HepG2 (cell line): Measurements from ENCODE around the gene KLHL33. TPM values are rescaled to one million over a fixed set of nuclear protein-coding genes. Genes with fewer than 3 reads are reported as not detected.

Experiments used
- ATF7-NPFF ChIP-seq: sonication (generic); formaldehyde crosslinking; IDR thresholded peaks from 2 replicates; pipeline ENCODE4 v1.8.1; 2023; ENCODE audit warnings: mild to moderate bottlenecking, low read depth, missing genetic modification reagents, moderate library complexity
- BCL3 ChIP-seq: sonication (generic); formaldehyde crosslinking; IDR thresholded peaks from 2 replicates; pipeline ENCODE4 v1.5.1; 2020; ENCODE audit warnings: mild to moderate bottlenecking, missing genetic modification reagents, moderate library complexity
- EZH2 ChIP-seq: conservative IDR thresholded peaks from 2 replicates; pipeline ENCODE4 v1.6.1; 2012; ENCODE audit warnings: mild to moderate bottlenecking, low read depth, low read length, moderate library complexity
- HNRNPUL1 ChIP-seq: fragments of 200-400 bp; formaldehyde crosslinking; IDR thresholded peaks from 2 replicates; pipeline ENCODE4 v1.6.1; 2017; ENCODE audit warnings: low read depth, mild to moderate bottlenecking, low read length, moderate library complexity
- IKZF4 ChIP-seq: sonication (generic); formaldehyde crosslinking; IDR thresholded peaks from 2 replicates; pipeline ENCODE4 v1.5.1; 2020; ENCODE audit warnings: borderline replicate concordance, mild to moderate bottlenecking, low read depth, missing genetic modification reagents; ENCODE audit errors: not compliant biosample characterization
- JDP2 ChIP-seq: sonication (generic); formaldehyde crosslinking; IDR thresholded peaks from 2 replicates; pipeline ENCODE4 v1.8.1; 2022; ENCODE audit warnings: missing genetic modification reagents, borderline replicate concordance
- JUND ChIP-seq: sonication (generic); formaldehyde crosslinking; IDR thresholded peaks from 2 replicates; pipeline ENCODE4 v1.8.0; 2022; ENCODE audit warnings: mild to moderate bottlenecking, missing genetic modification reagents
- NCOA5 ChIP-seq: sonication (generic); formaldehyde crosslinking; IDR thresholded peaks from 2 replicates; pipeline ENCODE4 v1.4.0; 2020; ENCODE audit warnings: missing genetic modification reagents
- SMARCE1 ChIP-seq: fragments of 450-650 bp; IDR thresholded peaks from 2 replicates; pipeline ENCODE4 v1.6.1; 2017; ENCODE audit warnings: borderline replicate concordance
- SNAPC4 ChIP-seq: sonication (generic); formaldehyde crosslinking; IDR thresholded peaks from 2 replicates; pipeline ENCODE4 v1.4.0; 2020; ENCODE audit warnings: mild to moderate bottlenecking, missing genetic modification reagents
- ZNF496 ChIP-seq: sonication (generic); formaldehyde crosslinking; IDR thresholded peaks from 2 replicates; pipeline ENCODE4 v1.8.1; 2023; ENCODE audit warnings: mild to moderate bottlenecking, moderate library complexity, missing genetic modification reagents; ENCODE audit not compliant: insufficient replicate concordance
- ZNF644 ChIP-seq: IDR thresholded peaks from 2 replicates; pipeline ENCODE4 v1.6.1; 2016; ENCODE audit warnings: low read depth
- ZNF704 ChIP-seq: sonication (generic); formaldehyde crosslinking; IDR thresholded peaks from 2 replicates; pipeline ENCODE4 v1.8.1; 2023; ENCODE audit warnings: mild to moderate bottlenecking, inconsistent platforms, moderate library complexity, missing genetic modification reagents, borderline replicate concordance
- ZNF773 ChIP-seq: sonication (generic); formaldehyde crosslinking; IDR thresholded peaks from 2 replicates; pipeline ENCODE4 v1.4.0; 2020; ENCODE audit warnings: missing genetic modification reagents, borderline replicate concordance
- ZNF883 ChIP-seq: sonication (generic); formaldehyde crosslinking; IDR thresholded peaks from 2 replicates; pipeline ENCODE4 v1.5.1; 2020; ENCODE audit warnings: mild to moderate bottlenecking, missing genetic modification reagents; ENCODE audit errors: not compliant biosample characterization
- polyA plus RNA-seq, 8 experiments: library from polyadenylated mRNA; depleted of rRNA in 3 of 8; stranded (reverse) in 7 of 8; unstranded in 1 of 8; fragments of >200 nt; fragmentation: Illumina TruSeq in 4 of 8; extraction: Trizol in 4 of 8; gene quantifications; 2 replicates each; pipeline versions ENCODE4 v1.2.1 to v1.2.3, GENCODE V29; 2011 to 2016; ENCODE audit warnings: low read depth in 4 of 8, missing spikeins in 1 of 8, mixed read lengths in 1 of 8; ENCODE audit not compliant: insufficient read depth in 1 of 8
- total RNA-seq, 5 experiments: library from RNA; depleted of rRNA; stranded (reverse); fragments of >200 nt; fragmentation: Illumina TruSeq; extraction: Trizol; gene quantifications; 2 replicates each; pipeline ENCODE4 v1.2.3, GENCODE V29; 2016; ENCODE audit warnings: low read depth in 1 of 5
- TF ChIP-seq, protein P1 (sequence below), 2 experiments: sonication (generic) in 1 of 2; formaldehyde crosslinking in 1 of 2; IDR thresholded peaks; 2 replicates each; pipeline versions ENCODE4 v1.4.0 to v1.6.1; 2016 to 2020; ENCODE audit warnings: borderline replicate concordance in 1 of 2, low read depth in 1 of 2, mild to moderate bottlenecking in 1 of 2, missing genetic modification reagents in 1 of 2

The KLHL33 gene
- total and polyA plus RNA-seq, 2 of the 13 experiments (the other 11 are each of a cell fraction or from before 2014, with no cell fraction given), result not detected

DNA sequence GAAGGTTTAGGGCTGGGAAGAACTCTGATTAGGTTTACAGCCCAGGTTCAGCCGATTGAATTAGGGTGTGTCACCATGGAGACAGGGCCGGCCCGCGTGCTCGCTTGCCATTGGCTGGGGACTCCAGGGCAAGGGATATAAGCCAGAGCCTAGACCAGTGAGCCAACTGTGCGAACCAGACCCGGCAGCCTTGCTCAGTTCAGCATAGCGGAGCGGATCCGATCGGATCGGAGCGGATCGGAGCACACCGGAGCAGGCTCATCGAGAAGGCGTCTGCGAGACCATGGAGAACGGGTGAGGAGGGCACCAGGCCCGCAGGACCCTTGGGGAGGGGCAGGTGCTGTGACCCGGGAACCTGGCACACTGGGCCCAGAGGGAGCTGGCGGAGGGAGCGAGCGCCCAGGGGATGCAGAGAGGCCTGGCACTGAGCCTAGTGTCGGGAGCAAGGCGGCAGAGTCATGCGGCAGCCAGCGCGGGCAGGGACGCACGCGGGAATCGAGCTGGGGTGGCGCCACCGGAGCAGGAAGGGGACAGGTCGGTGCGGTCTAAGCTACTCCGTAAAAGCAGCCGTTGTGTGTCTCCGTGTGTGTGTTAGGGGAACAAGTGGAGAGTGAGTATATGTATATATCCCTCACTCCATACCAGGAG is 33.4 kb upstream of the KLHL33 start, which contains the start of gene PNP (continued):
- 0 out of 2 replicates have a peak, but pooled peaks have one; percentile 65 for TF ChIP-seq SNAPC4 (CRISPR knock-in tag)
- no peak for TF ChIP-seq ZNF773 (CRISPR knock-in tag)
- TF ChIP-seq ATF7-NPFF (CRISPR knock-in tag), result peak; percentile 77
- peak; percentile 71; the same call in 1 of the 2 replicates for TF ChIP-seq JUND (CRISPR knock-in tag)
- TF ChIP-seq HNRNPUL1, result no peak
- peak; percentile 92 for TF ChIP-seq ZNF883 (CRISPR knock-in tag)
- TF ChIP-seq, protein P1, sequence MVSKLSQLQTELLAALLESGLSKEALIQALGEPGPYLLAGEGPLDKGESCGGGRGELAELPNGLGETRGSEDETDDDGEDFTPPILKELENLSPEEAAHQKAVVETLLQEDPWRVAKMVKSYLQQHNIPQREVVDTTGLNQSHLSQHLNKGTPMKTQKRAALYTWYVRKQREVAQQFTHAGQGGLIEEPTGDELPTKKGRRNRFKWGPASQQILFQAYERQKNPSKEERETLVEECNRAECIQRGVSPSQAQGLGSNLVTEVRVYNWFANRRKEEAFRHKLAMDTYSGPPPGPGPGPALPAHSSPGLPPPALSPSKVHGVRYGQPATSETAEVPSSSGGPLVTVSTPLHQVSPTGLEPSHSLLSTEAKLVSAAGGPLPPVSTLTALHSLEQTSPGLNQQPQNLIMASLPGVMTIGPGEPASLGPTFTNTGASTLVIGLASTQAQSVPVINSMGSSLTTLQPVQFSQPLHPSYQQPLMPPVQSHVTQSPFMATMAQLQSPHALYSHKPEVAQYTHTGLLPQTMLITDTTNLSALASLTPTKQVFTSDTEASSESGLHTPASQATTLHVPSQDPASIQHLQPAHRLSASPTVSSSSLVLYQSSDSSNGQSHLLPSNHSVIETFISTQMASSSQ (IDR thresholded peaks at IDR 0.05; ENCODE audit: low read depth), result no peak
- TF ChIP-seq, protein P1 (CRISPR knock-in tag; IDR thresholded peaks at IDR 0.05; ENCODE audit: borderline replicate concordance), result peak; percentile 68
- TF ChIP-seq JDP2 (CRISPR knock-in tag), result no peak
- TF ChIP-seq EZH2, result no peak
- no peak for TF ChIP-seq ZNF496 (CRISPR knock-in tag)
- no peak for TF ChIP-seq SMARCE1
- TF ChIP-seq NCOA5, result no peak
- peak; percentile 59; the same call in 1 of the 2 replicates for TF ChIP-seq BCL3 (CRISPR knock-in tag)
- no peak for TF ChIP-seq ZNF644 (CRISPR knock-in tag)
- no peak for TF ChIP-seq ZNF704
- TF ChIP-seq IKZF4, result peak; percentile 82
